SK-N-MC (cell line): ENCODE data around the gene TTC1.

Source experiments
- EZH2 ChIP-seq: fragments of 200-600 bp; sonication (generic); IDR thresholded peaks from one replicate; pipeline ENCODE4 v1.6.1; 2017; ENCODE audit warnings: antibody characterized with exemption
- FOXP2 ChIP-seq: optimal IDR thresholded peaks from 2 replicates; pipeline ENCODE3; 2011; ENCODE audit warnings: mild to moderate bottlenecking, moderate library complexity; ENCODE audit not compliant: insufficient read depth; ENCODE audit errors: extremely low read length, control extremely low read depth
- POLR2AphosphoS5 ChIP-seq: IDR thresholded peaks from 2 replicates; pipeline ENCODE4 v1.6.1; 2012; ENCODE audit warnings: mild to moderate bottlenecking, low read depth, low read length, borderline replicate concordance

DNA sequence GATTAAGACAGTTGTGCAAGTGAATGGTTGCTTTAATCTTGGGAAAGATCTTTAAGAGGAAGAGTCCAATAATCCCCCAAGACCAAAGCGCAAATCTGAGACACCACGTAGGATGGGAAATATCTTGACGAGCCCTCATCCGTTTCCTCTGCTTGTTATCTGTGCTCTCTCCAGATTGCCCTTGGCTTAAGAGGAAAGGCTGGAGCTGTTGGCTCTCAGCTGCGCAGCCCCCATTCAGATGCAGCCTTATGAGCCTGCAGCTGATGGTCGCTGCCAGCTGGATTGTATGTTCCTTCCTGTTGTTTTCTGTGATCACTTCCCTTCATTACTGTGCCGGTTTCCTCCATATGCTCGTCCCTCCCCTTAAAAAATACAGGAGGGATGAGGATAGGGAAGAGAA, 62.6 kb downstream of the TTC1 start:
- TF ChIP-seq POLR2AphosphoS5 (no peak; the same call in 1 of the 2 replicates), EZH2 (no peak), FOXP2 (no peak)
